GM12878 (cell line): ENCODE results near the gene CDKL5. TPM values are rescaled to one million over a fixed set of nuclear protein-coding genes. Genes with fewer than 3 reads are reported as not detected.

Experiments
- ATAC-seq: fragments of 200-7000 bp; cut with Tn5 transposase; 3 replicates; pipeline ENCODE4 v1.9.1; 2020; ENCODE audit warnings: mild to moderate bottlenecking, moderate library complexity
- BruUV-seq: library from RNA; stranded (reverse); fragments of 400-500 nt; replicated peaks from 2 replicates; lab custom pipeline; 2021; lab: Mats Ljungman, UMichigan
- CTCF ChIA-PET: fragments of 300-600 bp; sonication (Branson Sonifier 250); formaldehyde crosslinking; extraction: SDS; loops from one replicate; lab custom pipeline; 2021; ENCODE audit warnings: inconsistent platforms; lab: Yijun Ruan, JAX
- POLR2A ChIA-PET: fragments of 350-600 bp; formaldehyde crosslinking; extraction: SDS; loops from one replicate; lab custom pipeline; 2021; ENCODE audit warnings: inconsistent platforms; lab: Charles Lee
- RAD21 ChIA-PET: fragments of 300-600 bp; sonication (Branson Sonifier 250); formaldehyde crosslinking; loops from one replicate; lab custom pipeline; 2023; ENCODE audit warnings: antibody characterized with exemption; ENCODE audit not compliant: unreplicated experiment; lab: Charles Lee
- SMC1A ChIA-PET: fragments of 300-600 bp; sonication (Branson Sonifier 250); formaldehyde crosslinking; loops from one replicate; lab custom pipeline; 2023; ENCODE audit not compliant: unreplicated experiment, uncharacterized antibody; lab: Charles Lee
- DNase-seq: peaks from one replicate; pipeline ENCODE4 v3.0.0-alpha.2; 2011; ENCODE audit warnings: low read depth, low spot score
- FAIRE-seq: peaks from 3 replicates; lab custom pipeline; 2011; peaks lifted over from hg19 to GRCh38; lab: Jason Lieb, UNC
- H2AFZ ChIP-seq: 2 replicates; pipeline ENCODE4 v1.6.0; 2011; ENCODE audit warnings: low read depth, low read length, control low read depth; ENCODE audit not compliant: control insufficient read depth
- H3K27ac ChIP-seq: 2 replicates; pipeline ENCODE4 v1.5.1; 2011; ENCODE audit warnings: control low read depth; ENCODE audit not compliant: control insufficient read depth, insufficient read depth
- H3K27me3 ChIP-seq, 2 experiments: replicated peaks in 1 of 2; 2 replicates each; pipeline versions ENCODE4 v1.6.0 to v1.6.1; 2011; ENCODE audit warnings: low read length in 1 of 2; ENCODE audit not compliant: control insufficient read depth in 2 of 2, insufficient read depth in 2 of 2
- H3K36me3 ChIP-seq, 2 experiments: 2 replicates each; pipeline ENCODE4 v1.5.1; 2011; ENCODE audit warnings: low read length in 1 of 2; ENCODE audit not compliant: control insufficient read depth in 2 of 2, insufficient read depth in 2 of 2
- H3K4me1 ChIP-seq: 2 replicates; pipeline ENCODE4 v1.6.1; 2011; ENCODE audit warnings: mild to moderate bottlenecking, low read length, moderate library complexity, mixed read lengths; ENCODE audit not compliant: control insufficient read depth, insufficient read depth
- H3K4me2 ChIP-seq: 2 replicates; pipeline ENCODE4 v1.6.0; 2011; ENCODE audit warnings: control low read depth; ENCODE audit not compliant: control insufficient read depth, insufficient read depth
- H3K4me3 ChIP-seq: fragments of 200-600 bp; sonication (generic); 2 replicates; pipeline ENCODE4 v1.5.1; 2016
- H3K79me2 ChIP-seq: 2 replicates; pipeline ENCODE4 v1.6.0; 2011; ENCODE audit warnings: low read length; ENCODE audit not compliant: control insufficient read depth, insufficient read depth
- H3K9ac ChIP-seq: 2 replicates; pipeline ENCODE4 v1.8.0; 2011; ENCODE audit warnings: low read length, control low read depth, mixed read lengths; ENCODE audit not compliant: control insufficient read depth, insufficient read depth
- H3K9me3 ChIP-seq: replicated peaks from 3 replicates; pipeline ENCODE4 v1.5.1; 2011; ENCODE audit warnings: mild to moderate bottlenecking, low read length; ENCODE audit not compliant: control insufficient read depth, insufficient read depth
- H4K20me1 ChIP-seq: 2 replicates; pipeline ENCODE4 v1.6.0; 2011; ENCODE audit not compliant: control insufficient read depth, insufficient read depth
- BCL3 ChIP-seq: IDR thresholded peaks from 2 replicates; pipeline ENCODE4 v1.6.1; 2011; ENCODE audit warnings: borderline replicate concordance, low read depth, mild to moderate bottlenecking, moderate library complexity, low read length; ENCODE audit not compliant: insufficient read depth, poor library complexity, severe bottlenecking
- CREB1 ChIP-seq: IDR thresholded peaks from 2 replicates; pipeline ENCODE4 v1.6.1; 2012; ENCODE audit warnings: low read depth, mild to moderate bottlenecking, inconsistent platforms
- EGR1 ChIP-seq, 2 experiments: IDR thresholded peaks; 1 replicate in 1 of 2; 2 replicates in 1 of 2; pipeline ENCODE4 v1.6.1; 2011 to 2012; ENCODE audit warnings: low read depth in 2 of 2, low read length in 2 of 2, borderline replicate concordance in 1 of 2, mild to moderate bottlenecking in 1 of 2, moderate library complexity in 1 of 2
- JUNB ChIP-seq: IDR thresholded peaks from 2 replicates; pipeline ENCODE4 v1.6.1; 2016; ENCODE audit warnings: antibody characterized with exemption, mild to moderate bottlenecking
- KLF5 ChIP-seq: fragments of 450-650 bp; IDR thresholded peaks from 2 replicates; pipeline ENCODE4 v1.6.1; 2014; ENCODE audit warnings: mild to moderate bottlenecking; ENCODE audit not compliant: partially characterized antibody
- NFIC ChIP-seq: IDR thresholded peaks from 2 replicates; pipeline ENCODE4 v1.6.1; 2012; ENCODE audit warnings: low read depth, mild to moderate bottlenecking, inconsistent platforms, low read length, moderate library complexity
- NFXL1 ChIP-seq: fragments of 450-650 bp; IDR thresholded peaks from 2 replicates; pipeline ENCODE4 v1.6.1; 2017; ENCODE audit warnings: antibody characterized with exemption, mild to moderate bottlenecking, borderline replicate concordance
- NR2F1 ChIP-seq: fragments of 450-650 bp; conservative IDR thresholded peaks from 2 replicates; pipeline ENCODE4 v1.6.1; 2017; ENCODE audit warnings: mild to moderate bottlenecking
- PBX3 ChIP-seq: IDR thresholded peaks from 2 replicates; pipeline ENCODE4 v1.6.1; 2011; ENCODE audit warnings: mild to moderate bottlenecking, low read depth, low read length, moderate library complexity; ENCODE audit not compliant: insufficient replicate concordance
- POU2F2 ChIP-seq: IDR thresholded peaks from 3 replicates; pipeline ENCODE4 v1.6.1; 2011; ENCODE audit warnings: low read depth, mild to moderate bottlenecking, low read length, borderline replicate concordance
- SMAD5 ChIP-seq: IDR thresholded peaks from 2 replicates; pipeline ENCODE4 v1.6.1; 2016; ENCODE audit warnings: antibody characterized with exemption, low read depth
- TARDBP ChIP-seq: IDR thresholded peaks from 2 replicates; pipeline ENCODE4 v1.6.1; 2016; ENCODE audit warnings: borderline replicate concordance
- TCF3 ChIP-seq: IDR thresholded peaks from 2 replicates; pipeline ENCODE4 v1.6.1; 2012; ENCODE audit warnings: low read depth, mild to moderate bottlenecking, low read length, borderline replicate concordance; ENCODE audit not compliant: insufficient read depth
- ZNF207 ChIP-seq: fragments of 450-650 bp; IDR thresholded peaks from 2 replicates; pipeline ENCODE4 v1.6.1; 2014; ENCODE audit warnings: antibody characterized with exemption, mild to moderate bottlenecking, borderline replicate concordance
- ZNF24 ChIP-seq: fragments of 450-650 bp; IDR thresholded peaks from 2 replicates; pipeline ENCODE4 v1.6.1; 2017; ENCODE audit warnings: antibody characterized with exemption, mild to moderate bottlenecking
- ZSCAN29 ChIP-seq: fragments of 450-650 bp; IDR thresholded peaks from 2 replicates; pipeline ENCODE4 v1.6.1; 2017; ENCODE audit warnings: mild to moderate bottlenecking, moderate library complexity
- WGBS: methylation state at CpG from one replicate; pipeline ENCODE4 v1.1.6; 2016; ENCODE audit warnings: low lambda C conversion rate; ENCODE audit not compliant: insufficient replicate concordance, insufficient coverage; ENCODE audit errors: missing lambda C conversion rate; 5-methylcytosine and 5-hydroxymethylcytosine counted together
- in situ Hi-C: fragments of 300-500 bp; cut with MboI; formaldehyde crosslinking; loops from 9 replicates; pipeline ENCODE4 v1.14.3; 2018; ENCODE audit warnings: mixed read lengths
- intact Hi-C: fragments of 100-400 bp; cut with micrococcal nuclease; formaldehyde crosslinking; loops from one replicate; pipeline ENCODE4 v1.14.2; 2022; ENCODE audit not compliant: unreplicated experiment
- polyA plus RNA-seq, 11 experiments: library from polyadenylated mRNA; depleted of rRNA in 4 of 11; unstranded in 6 of 11; stranded (reverse) in 5 of 11; fragments of >200 nt; fragmentation: Nextera tagmentation in 4 of 11; fragmentation: Illumina TruSeq in 1 of 11; extraction: Ambion mirVana in 4 of 11; extraction: Trizol in 1 of 11; gene quantifications; 1 replicate in 1 of 11; 2 replicates in 10 of 11; pipeline versions ENCODE4 v1.2.1 to v1.2.3, GENCODE V29; 2011 to 2016; ENCODE audit warnings: inconsistent platforms in 2 of 11, missing spikeins in 2 of 11, low read depth in 1 of 11
- total RNA-seq, 4 experiments: library from RNA; depleted of rRNA in 3 of 4; stranded (reverse); fragments of >200 nt in 3 of 4; fragmentation: Illumina TruSeq in 1 of 4; extraction: Trizol in 1 of 4; gene quantifications; 2 replicates each; pipeline versions ENCODE4 v1.2.1 to v1.2.3, GENCODE V29; 2013 to 2021

Gene CDKL5
- total and polyA plus RNA-seq, 10 of the 15 experiments (the other 5 are each of a cell fraction or from before 2014, with no cell fraction given): 1.4 to 14.5 (median 6.3) TPM

- Histone ChIP-seq H3K4me1 (no peaks in the 10 kb centered on the region; the same call in 1 of the 2 replicates), H3K27me3 (no peaks in the 10 kb centered on the region), H2AFZ (no peak overlapping the region), H3K4me3 (no peak overlapping the region), H3K9me3 (no peaks in the 10 kb centered on the region), H3K4me2 (no peak overlapping the region), H3K27ac (no peak overlapping the region), H3K36me3 (no peaks in the 10 kb centered on the region), H3K79me2 (no peaks in the 10 kb centered on the region), H4K20me1 (no peaks in the 10 kb centered on the region), H3K9ac (no peak overlapping the region)
- CTCF ChIA-PET: no interaction called here
- DNase-seq (no peak), ATAC-seq (no peak), FAIRE-seq (no peak)
- SMC1A ChIA-PET: no interaction called here
- RAD21 ChIA-PET: no interaction called here
- TF ChIP-seq SMAD5 (no peak), TARDBP (no peak), NR2F1 (no peak), ZNF24 (no peak), ZSCAN29 (no peak), POU2F2 (no peak), NFIC (no peak), ZNF207 (no peak)
- intact Hi-C loops (no loop called here), in situ Hi-C loops (no loop called here)
- WGBS: 66% methylated on average over 7 of the region's 7 CpGs
- no TSS peak for BruUV-seq
- POLR2A ChIA-PET: no interaction called here
Measured at GRCh38 chrX:18687856-18688495, 262.6 kb downstream of the CDKL5 start.

GRCh38 chrX:18691431-18691830 lies 266.0 kb downstream of the CDKL5 start:
- DNase-seq (no peak), ATAC-seq (no peak), FAIRE-seq (no peak)
- Histone ChIP-seq H3K9ac (no peak overlapping the region), H3K27me3 (no peaks in the 10 kb centered on the region), H3K36me3 (no peaks in the 10 kb centered on the region), H3K27ac (no peak overlapping the region), H3K4me2 (no peak overlapping the region), H3K4me3 (no peak overlapping the region), H4K20me1 (no peaks in the 10 kb centered on the region), H3K4me1 (no peaks in the 10 kb centered on the region; the same call in 1 of the 2 replicates), H3K9me3 (no peaks in the 10 kb centered on the region; the same call in 2 of the 3 replicates), H3K79me2 (no peaks in the 10 kb centered on the region), H2AFZ (no peak overlapping the region)
- SMC1A ChIA-PET: interaction anchor here (1.8 kb wide), 1 partner anchor 9 kb away, joined by 6 read pairs; no protein-coding TSS in a partner anchor
- BruUV-seq: no TSS peak
- intact Hi-C loops: no loop called here
- POLR2A ChIA-PET: interaction anchor here (0.7 kb wide), 1 partner anchor 17 kb away, joined by 3 read pairs; no protein-coding TSS in a partner anchor
- in situ Hi-C loops: no loop called here
- CTCF ChIA-PET: interaction anchor here (0.8 kb wide), 1 partner anchor 195 kb away, joined by 4 read pairs; no protein-coding TSS in a partner anchor
- RAD21 ChIA-PET: no interaction called here
- WGBS: 0% methylated on average over 1 of the region's 1 CpG
- TF ChIP-seq CREB1: no peak
- no peak for TF ChIP-seq TCF3
- no peak for TF ChIP-seq PBX3
- no peak for TF ChIP-seq BCL3
- no peak for TF ChIP-seq NFXL1
- no peak for TF ChIP-seq KLF5
- TF ChIP-seq EGR1 (IDR thresholded peaks at IDR 0.05; ENCODE audit: borderline replicate concordance in 1 of 2, low read depth in 2 of 2, low read length in 2 of 2): no peak
- no peak for TF ChIP-seq JUNB
